Mesendoderm (in vitro differentiated cells): Measurements from ENCODE around the gene ANKRD13B.

Experiments used
- DNase-seq: peaks from one replicate; pipeline ENCODE4 v3.0.0; 2013
- H2AK5ac ChIP-seq: 2 replicates; pipeline ENCODE4 v1.6.1; 2013; ENCODE audit warnings: low read length, inconsistent platforms
- H2BK120ac ChIP-seq: 2 replicates; pipeline ENCODE4 v1.6.1; 2013; ENCODE audit warnings: low read depth, mild to moderate bottlenecking, low read length, moderate library complexity, mixed read lengths
- H2BK15ac ChIP-seq: replicated peaks from 2 replicates; pipeline ENCODE4 v1.6.1; 2013; ENCODE audit warnings: low read depth, mild to moderate bottlenecking, moderate library complexity
- H2BK5ac ChIP-seq: 2 replicates; pipeline ENCODE4 v1.6.1; 2013; ENCODE audit warnings: low read length, inconsistent platforms
- H3K18ac ChIP-seq: 2 replicates; pipeline ENCODE4 v1.6.1; 2013; ENCODE audit warnings: mild to moderate bottlenecking, low read length, mixed read lengths
- H3K23ac ChIP-seq: one replicate; pipeline ENCODE4 v1.6.1; 2013; ENCODE audit warnings: low read length
- H3K27ac ChIP-seq: 2 replicates; pipeline ENCODE4 v1.5.1; 2013; ENCODE audit warnings: low read depth, mild to moderate bottlenecking, inconsistent platforms, low read length, moderate library complexity
- H3K27me3 ChIP-seq: 2 replicates; pipeline ENCODE4 v1.6.1; 2013; ENCODE audit warnings: low read length, control low read depth, mild to moderate bottlenecking, inconsistent platforms; ENCODE audit not compliant: insufficient read depth, poor library complexity
- H3K36me3 ChIP-seq: 2 replicates; pipeline ENCODE4 v1.6.1; 2013; ENCODE audit warnings: low read length, inconsistent platforms; ENCODE audit not compliant: control insufficient read depth, insufficient read depth
- H3K4ac ChIP-seq: one replicate; pipeline ENCODE4 v1.6.1; 2013; ENCODE audit warnings: low read depth, mild to moderate bottlenecking, low read length, moderate library complexity
- H3K4me1 ChIP-seq: 2 replicates; pipeline ENCODE4 v1.6.1; 2013; ENCODE audit warnings: low read depth, low read length, inconsistent platforms; ENCODE audit not compliant: control insufficient read depth
- H3K4me2 ChIP-seq: 2 replicates; pipeline ENCODE4 v1.6.1; 2013; ENCODE audit warnings: low read length
- H3K4me3 ChIP-seq: 2 replicates; pipeline ENCODE4 v1.5.1; 2013; ENCODE audit warnings: mild to moderate bottlenecking, low read length
- H3K56ac ChIP-seq: one replicate; pipeline ENCODE4 v1.6.1; 2013; ENCODE audit warnings: low read length
- H3K79me1 ChIP-seq: 2 replicates; pipeline ENCODE4 v1.6.1; 2013; ENCODE audit warnings: low read length, inconsistent platforms
- H3K79me2 ChIP-seq: 2 replicates; pipeline ENCODE4 v1.6.1; 2013; ENCODE audit warnings: mild to moderate bottlenecking, low read length; ENCODE audit not compliant: control insufficient read depth, insufficient read depth
- H3K9ac ChIP-seq: 2 replicates; pipeline ENCODE4 v1.6.1; 2013; ENCODE audit warnings: low read length, inconsistent platforms
- H4K5ac ChIP-seq: one replicate; pipeline ENCODE4 v1.6.1; 2013; ENCODE audit warnings: low read length
- H4K8ac ChIP-seq: one replicate; pipeline ENCODE4 v1.6.1; 2013; ENCODE audit warnings: low read depth, mild to moderate bottlenecking, control low read depth, low read length, moderate library complexity
- WGBS: extraction: QIAGEN DNeasy Blood & Tissue Kit; methylation state at CpG from one replicate; pipeline ENCODE4 v1.1.7; 2013; ENCODE audit warnings: low lambda C conversion rate, missing lambda C conversion rate; ENCODE audit not compliant: insufficient coverage; ENCODE audit errors: extremely low coverage; 5-methylcytosine and 5-hydroxymethylcytosine counted together

The ANKRD13B gene

GRCh38 chr17:29624586-29624985 is 31.7 kb downstream of the ANKRD13B start:
- Histone ChIP-seq H3K23ac (no peak overlapping the region), H3K18ac (no peak overlapping the region), H3K79me2 (no peaks in the 10 kb centered on the region), H3K4me3 (no peak overlapping the region), H3K4ac (no peak overlapping the region), H2BK120ac (no peak overlapping the region), H3K4me2 (no peak overlapping the region), H3K56ac (no peak overlapping the region), H3K9ac (no peak overlapping the region), H2AK5ac (no peak overlapping the region), H2BK5ac (no peak overlapping the region), H4K8ac (no peak overlapping the region), H3K79me1 (no peaks in the 10 kb centered on the region), H3K4me1 (peaks cover 11% of the 10 kb centered on the region), H4K5ac (no peak overlapping the region), H3K27ac (no peak overlapping the region), H3K27me3 (no peaks in the 10 kb centered on the region), H2BK15ac (no peak overlapping the region), H3K36me3 (no peaks in the 10 kb centered on the region)
- no CpG with 5 or more reads among the region's 4 CpGs for WGBS
- DNase-seq: no peak

GRCh38 chr17:29625037-29625750 is 32.3 kb downstream of the ANKRD13B start:
- no peak overlapping the region for H3K9ac ChIP-seq
- no peaks in the 10 kb centered on the region for H3K36me3 ChIP-seq
- no peaks in the 10 kb centered on the region for H3K79me2 ChIP-seq
- H3K4me2 ChIP-seq: no peak overlapping the region
- H3K27me3 ChIP-seq: no peaks in the 10 kb centered on the region
- H3K56ac ChIP-seq: no peak overlapping the region
- H2BK120ac ChIP-seq: no peak overlapping the region
- no CpG with 5 or more reads among the region's 8 CpGs for WGBS
- H4K8ac ChIP-seq: no peak overlapping the region
- peaks cover 11% of the 10 kb centered on the region for H3K4me1 ChIP-seq
- no peak overlapping the region for H2BK5ac ChIP-seq
- H4K5ac ChIP-seq: no peak overlapping the region
- no peak overlapping the region for H3K27ac ChIP-seq
- peak; percentile 78 for DNase-seq
- H3K18ac ChIP-seq: no peak overlapping the region
- no peak overlapping the region for H3K4me3 ChIP-seq
- no peaks in the 10 kb centered on the region for H3K79me1 ChIP-seq
- H3K23ac ChIP-seq: no peak overlapping the region
- H3K4ac ChIP-seq: no peak overlapping the region
- no peak overlapping the region for H2BK15ac ChIP-seq
- H2AK5ac ChIP-seq: no peak overlapping the region

DNA sequence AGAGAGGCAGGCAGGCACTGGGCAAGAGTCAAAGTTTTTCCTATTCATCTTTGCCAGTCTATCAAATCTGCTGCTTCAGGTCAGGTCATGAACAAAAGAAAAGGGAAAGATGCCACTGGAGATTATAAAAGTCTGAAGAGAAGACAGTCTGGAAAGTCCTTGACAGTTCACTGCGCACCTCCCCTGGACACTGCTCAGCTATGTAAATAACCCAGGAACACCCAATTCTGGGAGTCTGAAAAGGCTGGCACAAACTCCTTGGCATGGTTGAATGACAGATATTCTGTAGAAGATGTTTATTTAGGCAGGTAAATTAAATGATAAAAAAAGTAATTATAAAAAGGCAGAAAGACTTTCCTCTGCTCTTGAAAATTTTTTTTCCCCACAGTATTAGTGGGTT is 35.0 kb downstream of the ANKRD13B start:
- no peaks in the 10 kb centered on the region for H3K36me3 ChIP-seq
- H3K56ac ChIP-seq: no peak overlapping the region
- DNase-seq: no peak
- H3K79me2 ChIP-seq: no peaks in the 10 kb centered on the region
- no peak overlapping the region for H3K4me3 ChIP-seq
- no peak overlapping the region for H2BK120ac ChIP-seq
- no peak overlapping the region for H3K27ac ChIP-seq
- no peak overlapping the region for H4K5ac ChIP-seq
- WGBS: no CpG with 5 or more reads among the region's 1 CpG
- no peak overlapping the region for H2BK5ac ChIP-seq
- H3K9ac ChIP-seq: no peak overlapping the region
- H3K4ac ChIP-seq: no peak overlapping the region
- H4K8ac ChIP-seq: no peak overlapping the region
- H3K4me1 ChIP-seq: peaks cover 8% of the 10 kb centered on the region
- no peaks in the 10 kb centered on the region for H3K27me3 ChIP-seq
- no peak overlapping the region for H2BK15ac ChIP-seq
- no peak overlapping the region for H3K4me2 ChIP-seq
- H3K18ac ChIP-seq: no peak overlapping the region
- H3K79me1 ChIP-seq: no peaks in the 10 kb centered on the region
- H3K23ac ChIP-seq: no peak overlapping the region
- no peak overlapping the region for H2AK5ac ChIP-seq

DNA sequence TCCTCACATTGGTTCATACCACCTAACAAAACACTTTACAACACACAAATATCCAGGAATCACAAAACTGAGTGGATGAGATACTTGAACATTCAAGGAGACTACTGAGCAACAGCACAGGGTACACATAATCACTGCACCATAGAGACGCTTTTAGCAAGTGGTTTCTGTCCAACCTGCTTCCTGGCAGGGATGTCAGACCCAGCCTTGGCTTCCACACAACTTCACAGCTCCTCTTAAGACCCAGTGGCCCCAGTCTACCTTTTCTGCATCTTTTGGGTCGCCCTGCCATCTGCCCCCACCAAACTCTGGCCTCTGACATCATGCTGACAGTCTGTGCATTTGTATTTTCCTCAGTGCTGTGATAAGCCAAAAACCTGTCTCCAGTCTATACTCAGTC is 35.7 kb downstream of the ANKRD13B start:
- Histone ChIP-seq H3K27ac (no peak overlapping the region), H2BK5ac (no peak overlapping the region), H4K8ac (no peak overlapping the region), H4K5ac (no peak overlapping the region), H3K23ac (no peak overlapping the region), H3K18ac (no peak overlapping the region), H3K56ac (no peak overlapping the region), H3K4me3 (no peak overlapping the region), H3K79me2 (no peaks in the 10 kb centered on the region), H3K9ac (no peak overlapping the region), H2BK15ac (no peak overlapping the region), H2BK120ac (no peak overlapping the region), H3K36me3 (no peaks in the 10 kb centered on the region), H3K4ac (no peak overlapping the region), H3K79me1 (no peaks in the 10 kb centered on the region), H3K4me1 (peaks cover 3% of the 10 kb centered on the region), H2AK5ac (no peak overlapping the region), H3K27me3 (no peaks in the 10 kb centered on the region), H3K4me2 (no peak overlapping the region)
- no CpG with 5 or more reads among the region's 2 CpGs for WGBS
- no peak for DNase-seq

DNA sequence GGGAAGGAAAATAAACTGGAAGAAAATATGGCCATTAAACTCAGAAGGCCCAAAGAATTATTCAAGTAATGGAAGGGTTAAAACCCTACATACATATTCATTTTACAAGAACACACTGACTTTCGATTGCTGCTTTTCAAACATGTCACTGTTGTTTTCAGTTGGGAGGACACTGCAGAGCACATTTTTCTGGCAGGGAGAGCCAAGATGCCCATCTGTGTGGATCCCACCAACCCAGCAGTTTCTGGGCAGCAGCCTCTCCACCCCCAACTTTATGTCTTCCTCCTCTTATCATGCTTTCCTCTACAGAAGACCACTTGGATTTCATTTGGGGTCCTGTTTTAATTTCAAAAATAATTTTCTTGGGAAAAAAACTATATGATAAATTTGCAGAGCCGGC is 36.9 kb downstream of the ANKRD13B start:
- Histone ChIP-seq H3K36me3 (no peaks in the 10 kb centered on the region), H3K79me1 (no peaks in the 10 kb centered on the region), H3K4me3 (no peak overlapping the region), H2BK15ac (no peak overlapping the region), H4K5ac (no peak overlapping the region), H3K79me2 (no peaks in the 10 kb centered on the region), H2BK120ac (no peak overlapping the region), H2AK5ac (no peak overlapping the region), H4K8ac (no peak overlapping the region), H3K4me1 (peaks cover 2% of the 10 kb centered on the region), H3K27me3 (no peaks in the 10 kb centered on the region), H3K23ac (no peak overlapping the region), H3K27ac (no peak overlapping the region), H2BK5ac (no peak overlapping the region), H3K56ac (no peak overlapping the region), H3K18ac (no peak overlapping the region), H3K4me2 (no peak overlapping the region), H3K4ac (no peak overlapping the region), H3K9ac (no peak overlapping the region)
- no peak for DNase-seq
- WGBS: no CpG with 5 or more reads among the region's 2 CpGs

DNA sequence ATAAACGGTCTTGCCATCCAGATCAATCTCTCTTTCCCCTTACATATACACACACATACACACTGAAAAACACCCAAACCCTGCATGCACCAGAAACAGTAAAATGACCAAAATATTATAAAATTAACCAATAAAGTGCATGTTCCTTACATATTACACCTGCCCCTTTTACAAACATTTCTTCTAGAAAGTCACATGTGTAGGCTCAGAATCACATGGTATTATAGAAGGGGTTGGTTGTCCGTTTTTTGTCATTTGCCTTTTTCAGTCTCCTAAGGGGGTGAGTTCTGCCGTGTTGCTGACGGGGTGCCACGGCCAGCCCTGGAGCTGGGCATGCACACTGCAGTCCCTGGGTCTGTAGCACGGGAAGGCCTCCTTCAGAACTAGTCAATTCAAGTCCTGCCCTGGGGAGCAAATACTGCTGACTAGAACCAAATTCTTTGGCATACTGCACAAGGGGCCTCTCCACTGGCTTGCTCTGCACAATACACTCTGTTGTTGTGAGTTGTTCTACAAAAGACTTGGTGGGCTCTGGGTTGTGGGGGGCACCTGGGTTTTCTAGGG is 37.8 kb downstream of the ANKRD13B start:
- WGBS: no CpG with 5 or more reads among the region's 6 CpGs
- H3K27me3 ChIP-seq: no peaks in the 10 kb centered on the region
- H3K23ac ChIP-seq: no peak overlapping the region
- DNase-seq: no peak
- no peak overlapping the region for H2BK15ac ChIP-seq
- H3K56ac ChIP-seq: no peak overlapping the region
- no peak overlapping the region for H4K5ac ChIP-seq
- no peaks in the 10 kb centered on the region for H3K79me1 ChIP-seq
- H3K79me2 ChIP-seq: no peaks in the 10 kb centered on the region
- no peak overlapping the region for H2BK120ac ChIP-seq
- H4K8ac ChIP-seq: no peak overlapping the region
- H3K27ac ChIP-seq: no peak overlapping the region
- H3K4me3 ChIP-seq: no peak overlapping the region
- no peaks in the 10 kb centered on the region for H3K4me1 ChIP-seq
- H2BK5ac ChIP-seq: no peak overlapping the region
- H3K4me2 ChIP-seq: no peak overlapping the region
- H3K18ac ChIP-seq: no peak overlapping the region
- no peaks in the 10 kb centered on the region for H3K36me3 ChIP-seq
- no peak overlapping the region for H2AK5ac ChIP-seq
- H3K9ac ChIP-seq: no peak overlapping the region
- H3K4ac ChIP-seq: no peak overlapping the region
